Peyer's patch (tissue), 4 donors: Measurements from ENCODE around the gene CASP6. TPM values are rescaled to one million over a fixed set of nuclear protein-coding genes. Genes with fewer than 3 reads are reported as not detected.
A peak's percentile ranks its signal among the peaks of the same experiment; 100 is the strongest.

Source experiments
- DNase-seq, 3 donors: peaks; one replicate each; pipeline ENCODE4 v3.0.0-alpha.2; 2017 to 2019
- H3K27ac ChIP-seq, 4 donors: fragments of 200-600 bp; sonication (generic); one replicate each; pipeline ENCODE4 v1.5.1; 2016 to 2019
- H3K27me3 ChIP-seq, 2 donors: fragments of 200-600 bp; sonication (generic); one replicate each; pipeline ENCODE4 v1.5.1; 2019
- H3K36me3 ChIP-seq, 3 donors: fragments of 200-600 bp; sonication (generic); one replicate each; pipeline ENCODE4 v1.5.1; 2016 to 2019
- H3K4me1 ChIP-seq, 4 donors: fragments of 200-600 bp; sonication (generic); one replicate each; pipeline ENCODE4 v1.5.1; 2016 to 2019
- H3K4me3 ChIP-seq, 4 donors: fragments of 200-600 bp; sonication (generic); 1 replicate in 3 of 4; 2 replicates in 1 of 4; pipeline ENCODE4 v1.5.1; 2016 to 2019; ENCODE audit warnings: mild to moderate bottlenecking in 1 of 4
- H3K9me3 ChIP-seq, 4 donors: fragments of 200-600 bp; sonication (generic); one replicate each; pipeline ENCODE4 v1.5.1; 2016 to 2019; ENCODE audit warnings: mild to moderate bottlenecking in 1 of 4
- POLR2A ChIP-seq, 2 donors: fragments of 450-650 bp; IDR thresholded peaks; one replicate each; pipeline ENCODE4 v1.5.1; 2017; ENCODE audit warnings: antibody characterized with exemption in 2 of 2, mild to moderate bottlenecking in 2 of 2, moderate library complexity in 2 of 2
- total RNA-seq, 4 donors: library from RNA; depleted of rRNA; stranded (reverse); fragments of >200 nt; gene quantifications; one replicate each; pipeline ENCODE4 v1.1.0, GENCODE V29; 2016
- TF ChIP-seq, protein P1 (sequence below), 6 experiments: fragments of 450-650 bp in 4 of 6; fragments of 200-600 bp in 2 of 6; sonication (generic) in 1 of 6; IDR thresholded peaks; one replicate each; pipeline ENCODE4 v1.5.1; 2017 to 2019; ENCODE audit warnings: antibody characterized with exemption in 6 of 6, mild to moderate bottlenecking in 3 of 6, moderate library complexity in 1 of 6

Gene CASP6
- total RNA-seq, 4 donors from 2014 or later = 43.7 to 132 (median 69.3) TPM

DNA sequence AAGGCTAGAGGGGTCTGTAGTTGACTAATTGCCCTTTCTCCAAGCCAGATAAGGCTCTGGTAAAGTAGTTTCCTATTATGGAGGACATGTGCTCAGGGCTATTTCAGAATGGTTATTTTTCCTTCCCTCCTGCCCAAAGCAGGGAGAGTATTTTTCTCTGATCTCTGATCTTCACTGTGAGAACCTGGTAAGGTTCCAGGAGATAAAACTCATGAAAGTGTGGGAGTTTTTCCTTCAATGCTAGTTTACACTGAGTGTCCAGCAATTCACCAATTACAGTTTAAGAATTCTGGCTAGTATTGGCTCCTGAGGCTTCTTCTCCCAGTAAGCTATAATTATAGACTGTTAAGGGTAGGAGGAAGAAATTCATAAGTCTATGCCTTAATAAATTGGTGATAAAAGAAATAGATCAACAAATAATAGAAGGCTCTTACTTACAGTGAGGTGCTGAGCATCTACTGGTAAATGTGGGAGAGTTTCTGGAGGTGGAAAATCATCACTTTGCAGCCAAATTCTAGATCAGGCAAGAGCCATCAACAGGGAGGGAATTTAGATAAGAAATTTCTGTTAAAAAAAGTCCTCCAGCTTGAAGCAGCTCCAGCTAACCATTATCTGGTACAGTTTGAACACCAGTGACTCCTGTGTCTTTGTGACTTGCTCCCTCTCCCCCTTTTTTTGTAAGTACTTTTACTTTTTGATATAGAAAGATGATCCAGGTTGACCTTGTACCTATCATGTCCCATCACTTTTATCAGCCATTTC, 30.9 kb downstream of the CASP6 start:
- no peaks in the 10 kb centered on the region for H3K27me3 ChIP-seq
- DNase-seq = no peak
- no peaks in the 10 kb centered on the region for H3K9me3 ChIP-seq
- no peak overlapping the region for H3K4me3 ChIP-seq
- H3K27ac ChIP-seq = no peak overlapping the region
- H3K36me3 ChIP-seq = no peaks in the 10 kb centered on the region
- H3K4me1 ChIP-seq = no peaks in the 10 kb centered on the region
- TF ChIP-seq, protein P1, sequence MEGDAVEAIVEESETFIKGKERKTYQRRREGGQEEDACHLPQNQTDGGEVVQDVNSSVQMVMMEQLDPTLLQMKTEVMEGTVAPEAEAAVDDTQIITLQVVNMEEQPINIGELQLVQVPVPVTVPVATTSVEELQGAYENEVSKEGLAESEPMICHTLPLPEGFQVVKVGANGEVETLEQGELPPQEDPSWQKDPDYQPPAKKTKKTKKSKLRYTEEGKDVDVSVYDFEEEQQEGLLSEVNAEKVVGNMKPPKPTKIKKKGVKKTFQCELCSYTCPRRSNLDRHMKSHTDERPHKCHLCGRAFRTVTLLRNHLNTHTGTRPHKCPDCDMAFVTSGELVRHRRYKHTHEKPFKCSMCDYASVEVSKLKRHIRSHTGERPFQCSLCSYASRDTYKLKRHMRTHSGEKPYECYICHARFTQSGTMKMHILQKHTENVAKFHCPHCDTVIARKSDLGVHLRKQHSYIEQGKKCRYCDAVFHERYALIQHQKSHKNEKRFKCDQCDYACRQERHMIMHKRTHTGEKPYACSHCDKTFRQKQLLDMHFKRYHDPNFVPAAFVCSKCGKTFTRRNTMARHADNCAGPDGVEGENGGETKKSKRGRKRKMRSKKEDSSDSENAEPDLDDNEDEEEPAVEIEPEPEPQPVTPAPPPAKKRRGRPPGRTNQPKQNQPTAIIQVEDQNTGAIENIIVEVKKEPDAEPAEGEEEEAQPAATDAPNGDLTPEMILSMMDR (IDR thresholded peaks at IDR 0.05) = no peak
- TF ChIP-seq POLR2A (IDR thresholded peaks at IDR 0.05) = no peak

- Histone ChIP-seq H3K27me3 (no peaks in the 10 kb centered on the region), H3K27ac (no peak overlapping the region), H3K36me3 (no peaks in the 10 kb centered on the region), H3K4me3 (no peak overlapping the region), H3K9me3 (no peaks in the 10 kb centered on the region), H3K4me1 (no peaks in the 10 kb centered on the region)
- no peak for DNase-seq
- no peak for TF ChIP-seq POLR2A (IDR thresholded peaks at IDR 0.05)
- TF ChIP-seq, protein P1 (IDR thresholded peaks at IDR 0.05) = no peak
Measured at GRCh38 chr4:109671350-109671749, 31.9 kb downstream of the CASP6 start.

- H3K36me3 ChIP-seq = peaks cover 0 to 2% (median 0%) of the 10 kb centered on the region in 3 donors
- H3K27me3 ChIP-seq = no peaks in the 10 kb centered on the region
- H3K9me3 ChIP-seq = no peaks in the 10 kb centered on the region
- no peak overlapping the region for H3K27ac ChIP-seq
- TF ChIP-seq, protein P1 (IDR thresholded peaks at IDR 0.05) = no peak
- TF ChIP-seq POLR2A (IDR thresholded peaks at IDR 0.05) = no peak
- no peak for DNase-seq
- H3K4me1 ChIP-seq = no peaks in the 10 kb centered on the region
- no peak overlapping the region for H3K4me3 ChIP-seq
Measured at GRCh38 chr4:109665783-109666485, 37.3 kb downstream of the CASP6 start.

- Histone ChIP-seq H3K4me3 (no peak overlapping the region), H3K9me3 (no peaks in the 10 kb centered on the region), H3K27me3 (no peaks in the 10 kb centered on the region), H3K4me1 (no peaks in the 10 kb centered on the region), H3K27ac (no peak overlapping the region), H3K36me3 (peaks cover 0 to 2% (median 0%) of the 10 kb centered on the region in 3 donors)
- TF ChIP-seq POLR2A (IDR thresholded peaks at IDR 0.05) = no peak
- no peak for DNase-seq
Measured at GRCh38 chr4:109662771-109663170, 40.5 kb downstream of the CASP6 start.

DNA sequence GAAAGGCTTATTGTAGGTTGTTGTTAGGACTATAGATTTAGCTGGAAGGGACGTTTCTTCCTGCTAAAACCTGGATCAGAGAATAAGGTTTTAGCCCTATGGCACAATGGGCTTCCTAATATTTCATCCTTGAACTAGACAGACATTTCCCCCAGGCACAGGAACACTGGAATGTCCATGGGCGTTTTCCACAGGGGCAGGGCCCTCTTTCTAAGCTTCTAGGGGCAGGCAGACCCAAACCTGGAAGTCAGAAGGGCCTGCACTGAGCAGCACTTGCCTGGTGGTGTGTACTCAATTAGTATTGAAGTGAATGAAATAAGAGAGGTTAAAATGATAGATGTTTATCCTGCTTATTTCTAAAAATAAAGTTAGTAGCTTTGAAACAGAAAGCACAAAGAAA, 41.1 kb downstream of the CASP6 start:
- DNase-seq = no peak
- Histone ChIP-seq H3K4me1 (no peaks in the 10 kb centered on the region), H3K27ac (no peak overlapping the region), H3K9me3 (no peaks in the 10 kb centered on the region), H3K27me3 (no peaks in the 10 kb centered on the region), H3K36me3 (peaks cover 0 to 2% (median 0%) of the 10 kb centered on the region in 3 donors), H3K4me3 (no peak overlapping the region)
- no peak for TF ChIP-seq POLR2A (IDR thresholded peaks at IDR 0.05)
- TF ChIP-seq, protein P1 (IDR thresholded peaks at IDR 0.05) = no peak

DNA sequence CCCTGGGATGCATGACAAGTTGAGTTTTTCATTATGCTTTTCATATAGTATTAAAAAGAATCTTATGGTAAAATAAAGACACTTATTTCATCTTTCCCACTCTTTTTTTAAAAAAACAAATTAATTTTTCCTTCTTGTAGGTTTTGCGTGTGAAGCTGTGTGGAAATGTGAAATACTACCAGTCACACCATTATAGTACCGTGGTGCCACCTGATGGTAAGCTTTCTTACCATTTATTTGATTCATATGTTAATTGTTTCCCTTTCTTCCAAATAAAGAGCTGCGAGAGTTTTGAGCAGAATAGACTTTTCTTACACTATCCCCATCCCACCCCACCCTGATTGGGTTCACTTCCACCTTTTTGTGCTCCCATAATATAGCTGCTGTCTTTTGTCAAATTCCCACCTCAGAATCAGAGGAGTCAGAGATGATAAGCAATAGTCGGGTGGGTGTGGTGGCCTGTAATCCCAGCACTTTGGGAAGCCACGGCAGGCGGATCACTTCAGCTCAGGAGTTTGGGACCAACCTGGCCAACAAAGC, 44.3 kb downstream of the CASP6 start:
- H3K9me3 ChIP-seq = no peaks in the 10 kb centered on the region
- no peak for TF ChIP-seq POLR2A (IDR thresholded peaks at IDR 0.05)
- TF ChIP-seq, protein P1 (IDR thresholded peaks at IDR 0.05) = peak in 2 of 6 experiments; percentile 12 to 30
- no peak for DNase-seq

More for the DNA sequence above, 44.3 kb downstream of the CASP6 start:
- Histone ChIP-seq H3K36me3 (no peaks in the 10 kb centered on the region), H3K4me1 (no peaks in the 10 kb centered on the region), H3K27me3 (no peaks in the 10 kb centered on the region), H3K27ac (no peak overlapping the region), H3K4me3 (no peak overlapping the region)
